Suppressor macrophage treated with lipopolysaccharide for 1 hour (primary cell): ENCODE measurements around the gene USP7.
"Not testable (repeated sequence)": the region's sequence is repeated elsewhere in the genome, so short reads cannot be mapped to it uniquely, and the experiment has no call there.

Experiments
- DNase-seq, 3 donors: peaks; one replicate each; pipeline ENCODE4 v3.0.0-alpha.2; 2020 to 2022

USP7 gene

DNA sequence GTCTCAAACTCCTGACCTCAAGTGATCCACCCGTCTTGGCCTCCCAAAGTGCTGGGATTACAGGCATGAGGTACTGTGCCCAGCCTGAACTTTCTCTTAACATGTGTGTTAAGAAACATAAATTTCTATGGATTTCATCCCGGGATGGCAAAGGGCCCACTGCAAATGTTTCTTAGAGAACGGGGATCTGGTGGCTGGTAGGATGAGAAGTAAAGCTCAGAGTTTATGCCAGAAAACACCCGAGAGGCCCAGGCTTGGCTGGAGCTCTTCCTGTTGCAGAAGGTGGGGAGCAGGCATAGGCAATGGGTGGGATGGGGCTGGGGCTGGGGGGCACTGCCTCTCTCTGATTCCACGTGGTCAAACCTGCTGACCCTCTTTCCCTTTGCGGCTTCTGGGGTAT lies 89.3 kb downstream of the USP7 start:
- DNase-seq = no peak

DNA sequence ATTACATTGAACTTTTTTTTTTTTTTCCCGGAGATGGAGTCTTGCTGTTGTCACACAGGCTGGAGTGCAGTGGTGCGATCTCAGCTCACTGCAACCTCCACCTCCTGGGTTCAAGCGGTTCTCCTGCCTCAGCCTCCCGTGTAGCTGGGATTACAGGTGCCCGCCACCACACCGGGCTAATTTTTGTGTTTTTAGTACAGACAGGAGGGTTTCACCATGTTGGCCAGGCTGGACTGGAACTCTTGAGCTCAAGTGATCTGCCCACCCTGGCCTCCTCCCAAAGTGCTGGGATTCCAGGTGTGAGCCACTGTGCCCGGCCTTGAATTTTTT lies 89.9 kb downstream of the USP7 start:
- DNase-seq = not testable (repeated sequence)

DNA sequence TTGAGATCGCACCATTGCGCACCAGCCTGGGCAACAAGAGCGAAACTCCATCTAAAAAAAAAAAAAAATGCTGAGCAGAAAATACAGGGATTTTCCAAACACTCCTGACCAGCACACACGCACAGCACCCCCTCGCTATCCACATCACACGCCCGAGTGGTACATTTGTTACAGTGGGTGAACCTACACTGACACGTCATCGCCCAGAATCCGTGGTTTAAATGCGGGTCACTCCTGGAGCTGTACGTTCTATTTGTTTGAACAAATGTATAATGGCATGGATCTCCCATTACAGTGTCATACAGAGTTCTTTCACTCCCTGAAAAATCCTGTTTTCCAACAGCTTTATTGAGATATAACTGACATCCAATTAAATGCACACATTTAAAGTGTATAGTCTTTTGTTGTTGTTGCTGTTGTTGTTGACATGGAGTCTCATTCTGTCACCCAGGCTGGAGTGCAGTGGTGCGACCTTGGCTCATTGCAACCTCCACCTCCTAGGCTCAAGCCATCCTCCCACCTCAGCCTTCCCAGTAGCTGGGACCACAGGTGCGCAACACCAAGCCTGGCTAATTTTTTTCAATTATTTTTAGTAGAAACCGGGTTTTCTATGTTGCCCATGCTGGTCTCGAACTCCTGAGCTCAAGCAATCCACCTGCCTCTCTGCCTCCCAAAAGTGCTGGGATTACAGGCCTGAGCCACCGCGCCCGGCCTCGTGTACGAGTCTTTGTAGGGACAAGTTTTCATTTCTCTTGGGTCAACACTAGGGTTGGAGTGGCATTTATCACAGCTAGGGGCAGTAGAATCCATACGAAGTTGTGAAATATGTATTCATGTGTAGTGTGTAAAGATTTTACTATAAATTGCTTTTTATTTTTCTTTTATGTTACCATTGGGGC lies 90.5 kb downstream of the USP7 start:
- DNase-seq = peak in 1 of 3 donors; percentile 27

DNA sequence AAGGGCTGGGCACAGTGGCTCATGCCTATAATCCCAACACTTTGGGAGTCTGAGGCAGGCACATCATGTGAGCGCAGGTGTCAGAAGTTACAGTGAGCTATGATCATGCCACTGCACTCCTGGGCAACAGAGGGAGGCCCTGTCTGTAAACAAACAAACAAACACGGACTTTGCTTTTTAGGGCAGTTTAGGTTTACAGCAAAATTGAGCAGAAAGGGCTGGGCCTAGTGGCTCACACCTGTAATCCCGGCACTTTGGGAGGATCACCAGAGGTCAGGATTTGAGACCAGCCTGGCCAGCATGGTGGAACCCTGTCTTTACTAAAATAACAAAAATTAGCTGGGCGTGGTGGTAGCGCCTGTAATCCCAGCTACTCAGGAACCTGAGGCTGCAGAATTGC lies 91.6 kb downstream of the USP7 start:
- DNase-seq = no peak

DNA sequence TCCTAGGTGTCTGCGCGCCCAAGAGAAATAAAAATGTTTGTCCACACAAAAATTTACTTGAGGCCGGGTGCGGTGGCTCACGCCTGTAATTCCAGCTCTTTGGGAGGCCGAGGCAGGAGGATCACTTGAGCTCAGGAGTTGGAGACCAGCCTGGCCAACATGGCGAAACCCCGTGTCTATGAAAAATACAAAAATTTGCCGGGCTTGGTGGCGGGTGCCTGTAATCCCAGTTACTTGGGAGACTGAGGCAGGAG lies 93.8 kb downstream of the USP7 start:
- DNase-seq = not testable (repeated sequence)

DNA sequence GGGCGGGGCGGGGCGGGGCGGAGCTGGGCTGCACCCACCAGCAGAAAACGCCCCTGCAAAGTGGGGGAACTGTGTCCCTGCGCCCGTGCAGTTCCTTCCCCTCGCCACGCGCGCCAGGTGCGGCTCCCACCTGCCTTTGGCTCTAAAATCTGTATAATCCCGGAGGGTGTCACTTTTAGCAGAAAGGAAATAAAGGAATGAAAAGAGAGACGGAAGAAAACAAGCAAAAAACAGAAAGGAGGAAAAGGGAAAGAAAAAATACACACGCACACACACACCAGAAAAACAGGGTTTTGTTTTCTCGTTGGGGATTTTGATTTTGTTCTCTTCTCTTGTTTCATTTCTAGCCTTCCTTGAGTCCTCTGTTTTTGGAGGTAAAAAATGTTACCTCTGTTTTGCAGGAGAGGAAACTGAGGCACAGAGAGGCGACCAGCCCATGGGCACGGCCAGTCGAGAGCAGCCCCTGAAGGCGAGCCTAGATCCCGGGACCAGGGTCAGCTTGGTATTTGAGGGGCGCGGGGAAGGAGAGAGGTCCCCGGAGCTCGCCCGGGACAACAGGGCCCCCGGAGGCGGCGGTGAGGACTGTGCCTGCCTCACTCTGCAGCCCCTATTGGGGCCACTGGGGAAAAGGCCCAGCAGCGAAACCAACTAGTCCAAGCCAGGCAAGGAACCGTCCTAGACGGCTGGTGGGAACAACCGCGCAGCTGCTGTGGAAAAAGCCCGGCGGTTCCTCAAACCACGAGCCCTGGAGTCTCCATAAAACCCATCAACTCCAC lies 94.3 kb downstream of the USP7 start:
- DNase-seq = peak in 1 of 3 donors; percentile 25

DNA sequence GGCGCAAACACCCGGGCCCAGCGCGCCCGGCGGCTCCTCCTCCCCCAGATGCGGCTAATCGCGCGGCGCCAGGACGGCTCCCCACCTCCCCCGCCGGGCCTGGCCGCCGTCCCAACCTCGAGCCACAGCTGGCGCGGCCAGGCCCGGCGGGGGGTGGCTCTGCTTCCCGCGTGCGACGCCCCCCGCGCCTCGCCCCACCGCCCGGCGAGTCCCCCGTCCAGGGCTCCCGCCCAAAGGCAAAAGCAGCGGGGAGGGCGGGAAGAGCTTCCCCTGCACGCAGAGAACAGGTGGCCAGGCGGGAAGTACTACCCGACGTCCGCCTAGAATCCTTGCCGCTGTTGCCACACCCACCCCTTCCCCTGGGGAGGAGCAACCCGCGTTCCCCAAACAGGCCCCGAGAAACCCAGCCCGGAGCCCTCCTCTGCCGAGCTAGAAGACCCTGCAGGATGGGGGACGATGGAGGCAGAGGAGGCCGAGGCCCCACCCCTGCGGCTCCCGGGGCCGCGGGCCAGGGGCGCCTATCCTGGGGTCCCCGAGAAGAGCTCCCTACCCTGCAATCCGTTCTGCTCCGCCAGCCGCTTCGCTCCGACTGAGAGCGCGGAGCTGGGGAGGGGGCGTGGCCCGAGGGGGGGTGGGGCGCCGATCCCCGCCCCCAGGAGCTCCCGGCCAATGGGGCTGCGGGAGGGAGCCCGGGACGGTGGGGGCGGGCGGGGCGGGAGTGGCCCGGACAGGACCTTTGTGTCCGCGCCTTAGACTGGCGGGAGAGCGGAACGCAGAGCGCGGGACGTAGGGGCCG lies 95.1 kb downstream of the USP7 start, which contains the start of gene CARHSP1:
Gene CARHSP1 (minus strand): TSS at position 591 of the 796 bp plus-strand sequence. CDS start 9,678 bp downstream, outside the sequence.
- peak; percentile 91 to 97 (median 95) for DNase-seq

DNA sequence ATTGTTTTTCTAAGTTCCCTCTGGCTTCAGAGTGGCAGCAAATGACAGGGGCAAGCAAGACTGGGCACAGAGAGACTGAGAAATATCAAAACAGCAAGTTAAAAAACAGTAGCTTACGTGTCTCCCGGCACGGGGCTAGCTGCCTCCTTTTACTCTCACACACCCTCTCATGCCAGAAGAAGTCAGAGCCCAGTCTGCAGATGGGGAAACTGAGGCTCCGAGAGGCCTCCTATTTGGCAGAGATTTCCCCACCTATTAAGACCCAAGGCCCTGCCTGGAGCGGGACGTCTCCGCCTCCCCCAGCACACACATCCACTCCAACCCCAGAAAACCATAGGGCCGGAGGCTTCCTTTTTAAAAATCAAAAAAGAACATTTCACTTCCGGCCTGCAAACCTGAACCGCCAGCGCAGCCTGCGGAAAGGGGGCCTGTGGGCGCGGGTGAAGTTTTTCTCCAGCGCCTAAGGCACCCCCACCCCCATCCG lies 95.7 kb downstream of the USP7 start:
- peak in 1 of 3 donors; percentile 21 for DNase-seq

DNA sequence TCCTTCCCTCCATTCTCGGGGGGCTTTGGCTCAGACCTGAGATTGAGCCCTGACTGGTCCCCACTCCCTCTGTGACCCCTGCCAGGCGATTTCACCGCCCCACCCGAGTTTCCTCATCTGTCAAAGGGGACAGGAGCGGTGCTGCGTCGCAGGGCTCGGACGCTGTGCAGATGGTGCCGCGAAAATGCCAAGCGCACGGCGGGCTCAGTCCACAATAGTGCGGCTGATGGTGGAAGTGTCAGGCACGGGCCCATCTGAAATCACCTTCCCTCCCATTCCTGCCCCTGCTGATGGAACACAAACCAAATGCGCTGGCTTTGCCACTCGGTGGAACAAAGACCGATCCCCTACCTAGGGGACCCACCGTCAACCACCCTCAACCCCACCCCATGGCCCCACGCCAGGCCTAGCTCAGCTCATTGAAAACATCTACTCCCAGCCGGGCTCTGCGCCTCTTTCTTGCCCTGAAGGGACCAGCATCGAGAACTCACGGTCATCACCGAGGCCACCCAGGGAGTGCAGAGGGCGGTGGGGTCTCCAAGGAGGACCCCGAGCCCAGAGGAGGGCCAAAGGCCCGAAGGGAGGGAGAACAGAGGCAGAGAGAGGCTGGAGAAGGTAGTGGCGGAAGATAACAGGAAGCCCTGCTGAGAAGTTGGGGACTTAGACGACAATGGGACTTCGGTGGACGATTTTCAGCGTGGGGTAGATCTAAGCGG lies 96.3 kb downstream of the USP7 start:
- DNase-seq = peak in 2 of 3 donors; percentile 17 to 22

DNA sequence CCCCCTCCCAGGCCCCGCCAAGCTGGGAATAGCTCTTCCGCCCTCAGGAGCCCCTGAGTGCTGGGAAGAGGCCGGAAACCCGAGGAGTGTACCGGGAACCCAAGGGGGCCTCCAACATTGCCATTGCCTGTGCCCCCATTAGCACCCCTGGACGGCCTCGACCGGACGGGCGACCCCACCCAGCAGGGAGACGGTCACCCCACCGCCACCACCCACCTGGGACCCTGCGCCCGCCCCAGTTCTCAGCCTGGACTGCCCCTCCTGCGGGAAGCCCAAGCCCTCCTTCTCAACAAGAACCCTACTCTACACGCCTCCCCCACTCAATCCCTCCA lies 96.9 kb downstream of the USP7 start:
- DNase-seq = no peak

DNA sequence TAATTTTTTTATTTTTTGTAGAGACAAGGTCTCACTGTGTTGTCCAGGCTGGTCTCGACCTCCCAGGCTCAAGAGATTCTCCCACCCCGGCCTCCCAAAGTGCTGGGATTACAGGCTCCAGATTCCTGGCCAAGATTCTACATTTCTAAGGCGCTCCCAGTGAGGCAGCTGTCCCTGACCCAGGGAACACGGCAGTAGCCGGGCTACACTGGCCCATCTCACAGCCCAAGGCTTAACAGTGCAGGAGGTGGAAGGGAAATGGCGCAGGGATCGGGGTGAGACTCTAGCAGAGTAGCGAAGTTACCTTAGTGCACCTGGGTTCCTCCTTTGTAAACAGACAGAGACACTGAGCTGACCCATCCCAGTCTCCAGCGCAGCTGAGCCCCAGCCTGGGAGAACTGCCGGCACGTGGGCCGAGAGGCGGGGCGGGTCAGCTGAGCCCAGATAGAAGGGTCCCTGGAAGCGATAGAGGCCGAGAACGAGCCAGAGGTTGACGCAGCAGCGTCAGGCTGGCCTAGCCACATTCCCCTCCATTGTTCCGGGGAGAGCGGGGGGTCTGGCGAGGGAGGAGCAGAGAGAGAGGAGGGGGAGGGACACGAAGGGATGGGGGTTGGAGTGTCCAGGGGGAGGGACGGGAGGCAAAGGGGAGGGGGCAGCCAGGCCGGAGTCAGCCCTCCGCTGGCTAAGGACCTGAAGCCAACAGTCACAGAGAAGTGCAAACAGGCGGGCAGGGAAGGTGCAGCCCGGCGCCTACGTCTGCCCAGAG lies 97.4 kb downstream of the USP7 start:
- no peak for DNase-seq

DNA sequence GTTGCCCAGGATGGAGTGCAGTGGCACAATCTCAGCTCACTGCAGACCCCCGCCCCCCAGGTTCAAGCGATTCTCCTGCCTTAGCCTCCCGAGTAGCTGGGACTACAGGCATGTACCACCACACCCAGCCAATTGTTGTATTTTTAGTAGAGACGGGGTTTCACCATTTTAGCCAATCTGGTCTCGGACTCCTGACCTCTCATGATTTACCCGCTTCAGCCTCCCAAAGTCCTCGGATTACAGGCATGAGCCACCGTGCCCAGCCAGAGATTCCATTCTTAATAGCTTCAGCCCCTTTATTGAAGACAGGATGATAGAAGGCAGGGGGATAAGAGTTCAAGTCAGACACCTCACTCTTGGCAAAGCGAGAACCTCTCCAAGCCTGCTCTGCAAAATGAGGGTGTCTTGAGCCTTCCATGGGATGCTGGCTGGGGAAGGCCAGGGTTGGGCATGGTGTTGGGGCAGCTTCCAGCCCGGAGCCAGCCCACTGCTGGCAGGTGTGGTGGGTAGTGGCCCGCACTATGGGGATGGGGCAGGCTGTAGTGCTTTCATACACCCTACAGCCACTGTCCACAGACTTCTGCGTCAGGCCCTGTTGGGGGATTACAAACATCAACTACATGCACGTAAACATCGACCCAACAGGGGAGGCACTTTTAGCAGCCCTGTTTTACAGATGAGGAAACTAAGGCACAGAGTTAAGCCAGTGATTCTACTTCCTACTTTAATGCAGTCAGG lies 98.4 kb downstream of the USP7 start:
- DNase-seq = no peak

DNA sequence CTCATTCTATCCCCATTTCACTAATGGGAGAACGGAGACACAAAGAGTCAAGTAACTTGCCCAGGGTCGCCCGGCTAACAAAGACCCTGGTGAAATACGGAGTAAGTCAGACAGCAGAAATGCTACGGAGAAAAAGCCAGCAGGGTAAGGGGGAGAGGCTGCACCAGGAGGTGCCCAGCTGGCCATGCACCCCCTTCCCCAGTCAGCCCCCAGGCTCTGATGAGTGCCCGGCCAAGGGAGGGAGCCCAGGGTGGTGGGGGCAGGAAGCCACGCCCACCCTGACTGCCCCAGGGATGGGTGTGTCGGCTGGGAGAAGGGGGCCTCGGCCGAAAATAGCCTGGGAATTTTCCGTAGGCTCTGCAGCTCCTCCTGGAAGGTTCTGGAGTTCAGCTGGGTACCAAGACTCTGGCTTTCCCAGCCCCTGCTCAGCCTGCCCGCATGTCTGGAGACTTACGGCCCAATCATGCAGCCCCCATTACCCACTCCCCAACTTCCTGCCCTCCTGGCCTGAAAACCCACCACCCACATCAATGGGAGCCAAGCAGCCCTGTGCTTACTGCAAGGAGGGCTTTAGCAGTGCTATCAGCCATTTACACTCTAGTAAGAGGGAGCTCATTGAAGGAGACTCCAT lies 99.1 kb downstream of the USP7 start:
- no peak for DNase-seq

DNA sequence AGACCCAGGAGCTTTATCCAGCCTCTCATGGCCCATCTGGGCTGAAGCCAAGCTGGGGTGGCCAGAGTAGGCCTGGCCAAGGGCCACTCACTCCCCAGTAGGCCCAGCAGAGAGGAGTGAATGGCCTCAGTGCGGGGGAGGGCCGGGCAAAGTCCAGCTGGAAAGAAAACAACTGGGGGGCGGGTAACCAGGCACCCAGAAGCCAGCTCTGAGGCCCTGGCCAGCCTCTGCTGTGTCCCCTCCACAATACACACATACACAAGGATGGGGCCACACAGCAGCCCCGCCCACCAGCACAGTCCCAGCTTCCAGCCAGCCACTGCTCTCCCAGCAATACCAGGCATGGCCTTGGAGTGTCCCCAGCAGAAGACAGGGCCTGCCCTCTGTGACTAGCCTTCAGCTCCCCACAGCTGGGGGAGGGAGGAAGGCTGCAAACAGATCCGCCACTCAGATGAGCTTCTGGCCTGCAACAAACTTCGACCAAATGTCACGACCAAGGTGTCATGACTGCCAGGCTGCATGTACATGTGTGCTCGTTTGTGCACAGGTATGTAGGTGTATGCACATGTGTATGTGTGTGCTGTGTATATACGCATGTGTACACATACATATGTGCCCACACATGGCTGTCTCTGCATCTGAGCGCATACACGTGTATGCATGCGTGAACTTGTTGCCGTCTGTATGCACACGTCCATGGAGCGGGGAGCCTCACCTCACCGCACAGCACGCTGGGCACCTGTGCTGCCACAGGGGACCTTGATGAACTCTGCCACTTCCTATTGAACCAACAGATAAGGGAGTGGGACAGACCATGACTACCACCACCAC lies 99.9 kb downstream of the USP7 start:
- DNase-seq = peak in 1 of 3 donors; percentile 21

DNA sequence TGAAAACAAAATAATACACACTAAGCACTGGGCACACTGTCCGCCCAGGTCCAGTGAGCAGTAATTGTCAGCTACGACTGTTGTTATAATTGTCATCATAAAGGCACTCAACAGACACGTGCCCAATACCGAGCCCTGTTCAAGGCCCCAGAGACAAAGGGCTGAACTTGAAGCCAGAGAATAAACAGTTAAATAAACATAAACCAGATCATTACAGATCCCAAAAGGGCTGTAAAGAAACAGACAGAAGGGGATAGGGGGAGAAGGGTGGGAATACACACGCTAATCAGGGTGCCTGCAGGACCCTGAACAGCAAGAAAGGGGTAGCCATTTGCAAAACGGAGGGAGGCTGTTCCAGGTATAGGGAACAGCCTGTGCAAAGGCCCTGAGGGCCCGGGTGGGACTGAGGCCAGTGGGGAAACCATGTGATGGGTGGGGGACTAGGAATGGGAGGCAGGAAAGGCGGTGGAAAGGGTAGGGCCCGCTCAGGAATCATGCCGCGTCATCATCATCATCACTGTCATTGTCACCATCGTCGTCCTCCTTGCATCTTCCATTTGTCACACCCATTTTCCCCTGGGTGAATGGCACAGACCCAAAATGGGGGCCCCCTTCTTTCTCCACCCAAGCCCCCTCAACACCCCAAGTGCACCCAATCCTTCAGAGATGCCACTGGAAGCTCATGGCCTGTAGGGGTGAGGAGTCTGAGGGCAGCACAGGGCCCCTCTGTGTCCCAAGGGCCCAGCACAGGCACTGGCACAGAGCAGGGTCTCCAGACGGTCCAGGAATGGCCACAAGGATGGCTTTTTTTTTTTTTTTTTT lies 101.2 kb downstream of the USP7 start:
- no peak for DNase-seq

DNA sequence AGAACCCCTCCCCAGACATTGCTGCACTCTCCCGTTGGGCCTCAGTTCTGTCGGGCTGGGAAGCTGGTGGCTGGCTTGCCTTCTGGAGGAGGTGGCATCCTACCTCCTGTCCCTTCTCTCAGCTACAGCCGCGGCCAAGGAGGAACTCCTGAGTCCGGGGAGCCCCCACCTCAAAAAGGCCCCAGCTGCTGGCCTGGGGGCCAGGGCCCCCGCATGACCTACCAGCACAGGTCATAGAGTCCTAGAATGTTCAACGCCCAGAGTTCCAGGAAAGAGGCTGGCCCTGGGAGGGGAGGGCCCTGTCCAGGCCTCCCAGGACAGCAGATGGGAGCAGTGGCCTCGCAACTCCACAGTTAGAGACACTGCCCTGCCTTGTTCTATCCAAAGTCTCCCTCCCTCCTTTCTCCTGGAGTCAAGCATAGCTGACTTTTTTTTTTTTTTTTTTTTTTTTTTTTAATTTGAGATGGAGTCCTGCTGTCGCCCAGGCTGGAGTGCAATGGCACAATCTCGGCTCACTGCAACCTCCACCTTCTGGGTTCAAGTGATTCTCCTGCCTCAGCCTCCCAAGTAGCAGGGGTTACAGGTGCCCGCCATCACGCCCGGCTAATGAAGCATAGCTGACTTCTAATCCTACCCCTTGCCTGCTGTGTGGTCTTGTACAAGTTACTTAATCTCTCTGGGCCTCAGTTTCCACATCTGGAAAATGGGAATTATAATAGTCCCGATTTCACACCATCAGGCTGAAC lies 102.0 kb downstream of the USP7 start:
- DNase-seq = no peak

DNA sequence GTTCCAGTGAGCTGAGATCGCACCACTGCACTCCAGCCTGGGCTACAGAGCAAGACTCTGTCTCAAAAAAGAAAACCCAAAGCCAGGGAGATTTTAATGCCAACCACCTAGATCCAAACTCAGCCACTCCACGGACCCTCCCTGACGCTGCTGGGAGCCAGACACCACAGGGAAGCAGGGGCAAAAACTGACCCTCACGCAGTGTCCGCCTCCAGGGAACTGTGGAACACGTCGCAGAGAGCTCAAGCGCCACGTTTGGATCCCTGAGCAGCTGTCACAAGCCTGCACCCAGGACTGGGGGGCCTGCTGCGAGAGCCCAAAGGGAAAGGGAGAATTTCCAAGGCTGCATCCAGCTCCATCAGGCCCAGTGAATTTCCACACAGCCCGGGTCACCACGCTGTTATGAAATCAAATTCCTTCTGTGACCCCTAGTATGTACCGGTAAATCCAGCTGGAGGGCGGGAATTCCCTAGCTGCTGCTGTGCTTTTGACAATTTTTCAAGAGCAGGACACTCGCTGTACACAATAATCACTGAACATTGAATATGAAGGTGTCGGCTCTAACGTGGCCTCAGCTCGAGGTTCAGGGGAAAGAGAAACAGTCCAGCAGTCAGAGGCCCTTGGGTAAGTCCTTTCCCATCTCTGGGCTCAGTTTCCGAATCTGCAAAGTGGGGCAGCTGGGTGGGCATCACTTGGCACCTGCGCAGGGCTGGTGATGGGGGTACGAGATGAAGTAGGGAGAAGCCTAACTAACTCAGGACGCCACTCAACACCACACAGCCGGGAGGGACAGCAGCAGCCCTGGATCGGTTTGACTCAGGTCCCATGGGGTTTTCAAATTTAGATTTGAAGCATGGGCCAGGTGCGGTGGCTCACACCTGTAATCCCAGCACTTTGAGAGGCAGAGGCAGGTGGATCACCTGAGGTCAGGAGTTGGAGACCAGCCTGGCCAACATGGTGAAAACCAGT lies 103.5 kb downstream of the USP7 start:
- DNase-seq = no peak
